Choroid plexus epithelial cell (primary cell): Measurements from ENCODE around the gene RERE.

Experiments
- DNase-seq: peaks from one replicate; pipeline ENCODE4 v3.0.0-alpha.2; 2010; ENCODE audit warnings: low read depth
- H3K4me3 ChIP-seq: 2 replicates; pipeline ENCODE4 v1.5.1; 2011; ENCODE audit warnings: low read depth, mild to moderate bottlenecking, control low read depth, low read length, moderate library complexity
- TF ChIP-seq, protein P1 (sequence below): conservative IDR thresholded peaks from 2 replicates; pipeline ENCODE4 v1.5.1; 2011; ENCODE audit warnings: low read depth, mild to moderate bottlenecking, control low read depth, inconsistent platforms, low read length, moderate library complexity

Gene RERE

DNA sequence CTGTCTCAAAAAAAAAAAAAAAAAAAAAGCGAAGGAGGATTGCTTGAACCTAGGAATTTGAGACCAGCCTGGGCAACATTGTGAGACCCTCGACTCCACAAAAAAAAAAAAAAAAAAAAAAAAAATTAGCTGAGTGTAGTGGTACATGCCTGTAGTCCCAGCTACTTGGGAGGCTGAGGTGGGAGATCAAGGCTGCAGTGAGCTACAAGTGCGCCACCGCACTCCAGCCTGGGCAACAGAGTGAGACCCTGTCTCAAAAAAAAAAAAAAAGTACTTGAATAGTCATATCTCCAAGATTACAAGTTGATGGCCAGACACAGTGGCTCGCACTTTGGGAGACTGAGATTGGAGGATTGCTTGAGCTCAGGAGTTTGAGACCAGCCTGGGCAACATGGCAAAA is 33.6 kb upstream of the RERE start:
- DNase-seq: no peak
- TF ChIP-seq, protein P1, sequence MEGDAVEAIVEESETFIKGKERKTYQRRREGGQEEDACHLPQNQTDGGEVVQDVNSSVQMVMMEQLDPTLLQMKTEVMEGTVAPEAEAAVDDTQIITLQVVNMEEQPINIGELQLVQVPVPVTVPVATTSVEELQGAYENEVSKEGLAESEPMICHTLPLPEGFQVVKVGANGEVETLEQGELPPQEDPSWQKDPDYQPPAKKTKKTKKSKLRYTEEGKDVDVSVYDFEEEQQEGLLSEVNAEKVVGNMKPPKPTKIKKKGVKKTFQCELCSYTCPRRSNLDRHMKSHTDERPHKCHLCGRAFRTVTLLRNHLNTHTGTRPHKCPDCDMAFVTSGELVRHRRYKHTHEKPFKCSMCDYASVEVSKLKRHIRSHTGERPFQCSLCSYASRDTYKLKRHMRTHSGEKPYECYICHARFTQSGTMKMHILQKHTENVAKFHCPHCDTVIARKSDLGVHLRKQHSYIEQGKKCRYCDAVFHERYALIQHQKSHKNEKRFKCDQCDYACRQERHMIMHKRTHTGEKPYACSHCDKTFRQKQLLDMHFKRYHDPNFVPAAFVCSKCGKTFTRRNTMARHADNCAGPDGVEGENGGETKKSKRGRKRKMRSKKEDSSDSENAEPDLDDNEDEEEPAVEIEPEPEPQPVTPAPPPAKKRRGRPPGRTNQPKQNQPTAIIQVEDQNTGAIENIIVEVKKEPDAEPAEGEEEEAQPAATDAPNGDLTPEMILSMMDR: no peak
- no peak overlapping the region for H3K4me3 ChIP-seq

DNA sequence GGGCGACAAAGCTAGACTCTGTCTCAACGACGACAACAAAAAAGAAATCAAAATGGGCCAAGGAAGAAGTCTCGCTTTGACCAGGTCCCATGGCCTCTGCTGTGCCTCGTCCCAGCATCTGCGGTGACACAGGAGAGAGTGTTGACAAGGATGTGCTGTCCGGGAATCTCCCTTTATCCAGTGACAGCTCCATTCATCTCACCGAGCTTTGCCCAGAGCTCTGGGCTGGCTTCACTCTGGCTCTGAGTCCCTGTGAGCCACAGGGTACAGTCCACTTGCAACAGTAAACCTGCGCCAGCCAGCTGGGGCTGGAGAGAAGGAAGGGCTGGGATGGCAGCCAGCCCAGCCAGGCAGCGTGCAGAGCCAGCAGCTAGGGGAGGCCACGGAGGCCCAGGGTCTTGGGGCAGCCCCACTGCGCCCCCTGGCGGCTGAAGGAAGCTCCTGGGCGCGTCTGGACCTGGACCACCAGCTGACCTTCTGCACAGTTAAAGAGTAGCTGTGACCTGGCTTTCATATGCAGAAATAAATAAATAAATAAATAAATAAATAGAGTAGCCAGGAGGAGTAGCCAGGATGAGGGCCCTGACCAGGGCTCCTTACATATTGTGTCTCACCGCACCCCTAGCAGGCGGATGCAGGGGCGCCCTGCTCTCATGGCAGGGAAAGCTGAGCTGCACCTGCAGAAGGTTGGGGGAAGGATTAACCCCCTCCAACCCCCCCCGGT is 31.4 kb upstream of the RERE start:
- TF ChIP-seq, protein P1: peak; percentile 90
- H3K4me3 ChIP-seq: no peak overlapping the region
- DNase-seq: peak; percentile 95

DNA sequence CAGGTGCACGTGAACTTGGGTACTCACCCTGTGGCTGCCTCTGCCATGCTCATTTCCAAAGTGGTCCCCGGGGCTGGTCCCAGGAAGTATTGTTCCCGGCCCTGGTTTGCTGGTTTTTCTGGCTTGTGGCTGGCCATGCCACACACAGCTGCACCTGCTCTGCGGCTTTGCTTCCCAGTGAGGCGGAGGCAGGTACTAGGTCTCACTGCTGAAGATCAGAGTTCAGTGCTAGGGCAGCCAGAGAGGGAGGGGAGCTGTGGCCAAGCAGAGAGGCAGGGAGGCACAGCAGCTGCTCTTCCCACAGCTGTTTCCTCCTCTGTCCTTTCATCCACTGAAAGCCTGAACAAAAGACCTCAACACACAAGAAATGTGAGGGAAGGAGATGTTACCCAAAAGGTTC is 30.6 kb upstream of the RERE start:
- DNase-seq: no peak
- TF ChIP-seq, protein P1: no peak
- no peak overlapping the region for H3K4me3 ChIP-seq

DNA sequence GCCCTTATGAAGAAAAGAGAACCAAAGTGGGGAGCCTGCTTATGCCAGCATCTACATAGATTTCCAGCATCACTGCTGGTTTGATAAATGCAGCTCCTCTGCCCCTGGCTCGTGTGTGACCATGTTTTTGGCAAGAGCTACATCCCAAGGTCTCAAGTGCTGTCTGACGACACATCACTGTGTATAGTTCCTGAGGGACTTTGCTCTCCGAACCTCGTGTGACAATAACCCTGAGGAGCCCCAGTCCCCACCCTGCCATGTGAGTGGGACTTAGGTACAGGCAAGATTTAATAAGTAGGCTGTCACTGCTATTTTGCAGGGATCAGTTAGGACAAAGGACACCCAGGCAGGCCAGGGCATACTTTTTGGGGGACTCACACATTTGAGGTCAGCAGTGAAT is 28.8 kb upstream of the RERE start:
- TF ChIP-seq, protein P1: no peak
- H3K4me3 ChIP-seq: no peak overlapping the region

DNA sequence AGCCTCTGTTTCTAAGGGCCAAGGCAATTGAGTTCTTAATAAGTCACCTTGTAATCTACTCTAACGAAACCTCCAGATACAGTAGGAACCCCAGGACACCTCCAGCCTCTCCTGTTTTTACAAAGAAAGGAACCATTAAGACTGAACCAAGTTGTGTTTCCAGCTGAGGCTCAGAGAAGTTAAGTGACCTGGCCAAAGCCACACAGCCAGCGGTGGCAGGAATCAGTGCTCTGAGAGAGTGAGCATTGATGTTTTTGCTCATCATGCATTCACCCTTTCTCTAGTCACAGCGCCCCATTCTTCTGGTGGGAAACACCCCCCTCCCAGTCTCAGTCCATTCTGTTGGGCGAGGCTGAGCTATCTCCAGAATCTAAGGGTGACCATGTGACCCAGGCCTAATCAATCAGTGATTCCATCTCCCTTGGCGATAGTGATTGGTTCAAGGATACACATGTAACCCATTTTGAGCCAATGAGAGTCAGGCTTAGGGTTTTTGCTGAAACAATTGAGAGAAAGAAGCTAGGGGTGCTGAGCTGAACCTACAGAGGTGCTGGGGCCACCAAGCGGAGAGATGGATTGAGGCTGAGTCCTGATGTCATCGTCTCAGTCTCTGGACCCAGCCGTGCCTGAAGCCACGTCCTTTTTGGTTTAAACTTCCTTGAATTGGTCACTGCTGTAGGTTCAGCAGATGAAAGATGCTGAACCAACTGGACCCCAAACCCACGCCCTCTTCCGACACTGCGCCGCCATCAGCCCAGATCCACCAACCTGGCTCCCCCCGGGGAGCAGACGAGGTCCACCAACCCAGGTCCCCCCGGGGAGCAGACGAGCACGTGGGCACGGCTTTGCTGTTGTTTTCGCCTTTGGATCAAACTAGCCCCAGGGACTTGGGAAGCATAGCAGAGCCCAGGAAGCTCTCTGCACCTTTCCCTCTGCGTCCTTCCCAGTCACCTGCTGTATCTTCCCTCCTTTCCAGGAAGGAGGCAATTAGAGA is 28.0 kb upstream of the RERE start:
- no peak overlapping the region for H3K4me3 ChIP-seq
- DNase-seq: no peak
- TF ChIP-seq, protein P1: no peak

More for the DNA sequence above, 28.8 kb upstream of the RERE start:
- DNase-seq: no peak

DNA sequence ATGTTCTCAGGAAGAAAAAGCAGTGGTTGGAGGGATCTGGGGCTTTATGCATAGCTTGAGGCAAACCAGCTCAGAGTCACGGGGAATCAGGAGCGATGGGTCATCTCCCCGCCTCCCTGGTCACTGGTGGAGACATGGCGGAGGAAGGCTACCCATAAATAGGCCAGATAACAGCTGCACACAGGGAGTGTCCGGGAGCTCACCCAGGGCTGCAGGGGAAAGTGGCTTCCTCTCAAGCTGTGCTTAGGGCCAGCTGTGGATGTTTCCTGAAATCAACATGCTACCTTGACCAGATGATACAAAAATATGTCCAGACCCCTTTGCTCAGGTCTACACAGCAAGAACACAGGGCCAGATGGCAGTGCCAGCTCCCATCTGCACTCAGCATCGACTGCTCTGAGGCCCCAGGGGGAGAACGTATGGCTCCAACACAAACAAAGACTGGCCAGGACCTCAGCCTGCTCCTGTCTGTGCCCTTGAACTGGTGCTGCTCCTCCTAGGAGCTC is 27.1 kb upstream of the RERE start:
- TF ChIP-seq, protein P1: no peak
- H3K4me3 ChIP-seq: no peak overlapping the region
- DNase-seq: peak; percentile 61
